ENCODE data around the gene PTMA.
A peak's percentile ranks its signal among the peaks of the same experiment; 100 is the strongest.
"Not testable (repeated sequence)": the region's sequence is repeated elsewhere in the genome, so short reads cannot be mapped to it uniquely, and the experiment has no call there.

Gene PTMA

GRCh38 chr2:231701456-231702373, 6.6 kb upstream of the PTMA start:
- DNase-seq: peak; percentile 87

- no peak for DNase-seq
Measured at GRCh38 chr2:231704017-231704416, 4.3 kb upstream of the PTMA start.

GRCh38 chr2:231706731-231707624, 1.3 kb upstream of the PTMA start:
- DNase-seq: peak; percentile 99

GRCh38 chr2:231707625-231707926, 749 bp upstream of the PTMA start:
- no peak for DNase-seq

GRCh38 chr2:231708773-231709635, 679 bp downstream of the PTMA start:
- DNase-seq: no peak

GRCh38 chr2:231709636-231709980, 1.3 kb downstream of the PTMA start:
- DNase-seq: peak; percentile 43

- peak; percentile 72 for DNase-seq
Measured at GRCh38 chr2:231709981-231710798, 1.9 kb downstream of the PTMA start.

- DNase-seq: peak; percentile 35
Measured at GRCh38 chr2:231710799-231711676, 2.7 kb downstream of the PTMA start.

- no peak for DNase-seq
Measured at GRCh38 chr2:231711677-231712450, 3.5 kb downstream of the PTMA start.

- DNase-seq: not testable (repeated sequence)
Measured at GRCh38 chr2:231712451-231713021, 4.2 kb downstream of the PTMA start.

- not testable (repeated sequence) for DNase-seq
Measured at GRCh38 chr2:231713406-231713729, 5.0 kb downstream of the PTMA start.

- DNase-seq: peak; percentile 97
Measured at GRCh38 chr2:231713730-231714638, 5.7 kb downstream of the PTMA start.

- DNase-seq: peak; percentile 95
Measured at GRCh38 chr2:231714639-231715498, 6.5 kb downstream of the PTMA start.

- no peak for DNase-seq
Measured at GRCh38 chr2:231715499-231715837, 7.1 kb downstream of the PTMA start.

- no peak for DNase-seq
Measured at GRCh38 chr2:231715988-231716616, 7.8 kb downstream of the PTMA start.

GRCh38 chr2:231716666-231717280, 8.4 kb downstream of the PTMA start:
- DNase-seq: no peak

Measured in NCI-H510A treated with DMSO at 0.1 percent for 48 hours (cell line).